ENCODE data around the gene TRABD2B.

TRABD2B gene

DNA sequence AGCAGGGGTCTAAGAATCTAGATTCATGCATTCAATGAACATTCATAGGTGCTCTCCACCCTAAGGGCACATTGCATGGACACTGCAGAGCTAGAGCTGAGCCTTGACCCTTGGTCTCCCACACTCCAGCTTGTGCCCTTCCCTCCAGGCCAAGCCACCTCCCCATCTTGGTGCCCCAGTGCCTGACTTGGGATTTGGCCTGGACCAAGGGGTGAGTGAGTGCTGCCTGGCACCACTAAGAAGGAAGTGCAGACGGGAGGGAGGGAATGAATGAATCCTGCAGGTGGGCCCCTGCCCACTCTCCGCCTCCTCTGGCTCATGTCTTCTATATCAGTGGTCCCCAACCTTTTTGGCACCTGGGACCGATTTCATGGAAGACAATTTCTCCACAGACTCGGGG, 146.7 kb downstream of the TRABD2B start:
- Histone ChIP-seq H3K4me3 (ENCODE audit: insufficient read depth, low read length, poor library complexity, severe bottlenecking) (no peak overlapping the region), H3K9ac (ENCODE audit: low read length) (no peak overlapping the region), H3K79me2 (ENCODE audit: insufficient read depth, low read length) (no peaks in the 10 kb centered on the region), H3K9me3 (ENCODE audit: insufficient read depth, low read length) (no peaks in the 10 kb centered on the region), H3K36me3 (ENCODE audit: low read length) (no peaks in the 10 kb centered on the region), H3K4me2 (ENCODE audit: low read depth, low read length, poor library complexity, severe bottlenecking) (no peak overlapping the region), H3F3A (ENCODE audit: insufficient read depth) (no peaks in the 10 kb centered on the region), H3K27me3 (ENCODE audit: low read length) (no peaks in the 10 kb centered on the region), H3K27ac (ENCODE audit: low read depth, low read length) (no peak overlapping the region), H3K9me2 (replicated peaks; ENCODE audit: insufficient read depth, low read length) (no peaks in the 10 kb centered on the region), H4K20me1 (ENCODE audit: low read depth, low read length) (no peaks in the 10 kb centered on the region), H2AFZ (ENCODE audit: low read depth, low read length, severe bottlenecking) (no peak overlapping the region)
- TF ChIP-seq, protein P1, sequence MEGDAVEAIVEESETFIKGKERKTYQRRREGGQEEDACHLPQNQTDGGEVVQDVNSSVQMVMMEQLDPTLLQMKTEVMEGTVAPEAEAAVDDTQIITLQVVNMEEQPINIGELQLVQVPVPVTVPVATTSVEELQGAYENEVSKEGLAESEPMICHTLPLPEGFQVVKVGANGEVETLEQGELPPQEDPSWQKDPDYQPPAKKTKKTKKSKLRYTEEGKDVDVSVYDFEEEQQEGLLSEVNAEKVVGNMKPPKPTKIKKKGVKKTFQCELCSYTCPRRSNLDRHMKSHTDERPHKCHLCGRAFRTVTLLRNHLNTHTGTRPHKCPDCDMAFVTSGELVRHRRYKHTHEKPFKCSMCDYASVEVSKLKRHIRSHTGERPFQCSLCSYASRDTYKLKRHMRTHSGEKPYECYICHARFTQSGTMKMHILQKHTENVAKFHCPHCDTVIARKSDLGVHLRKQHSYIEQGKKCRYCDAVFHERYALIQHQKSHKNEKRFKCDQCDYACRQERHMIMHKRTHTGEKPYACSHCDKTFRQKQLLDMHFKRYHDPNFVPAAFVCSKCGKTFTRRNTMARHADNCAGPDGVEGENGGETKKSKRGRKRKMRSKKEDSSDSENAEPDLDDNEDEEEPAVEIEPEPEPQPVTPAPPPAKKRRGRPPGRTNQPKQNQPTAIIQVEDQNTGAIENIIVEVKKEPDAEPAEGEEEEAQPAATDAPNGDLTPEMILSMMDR (IDR thresholded peaks at IDR 0.05; ENCODE audit: insufficient read depth, low read length, poor library complexity, severe bottlenecking): no peak
- TF ChIP-seq EZH2phosphoT487 (conservative IDR thresholded peaks at IDR 0.05; ENCODE audit: low read length): no peak

DNA sequence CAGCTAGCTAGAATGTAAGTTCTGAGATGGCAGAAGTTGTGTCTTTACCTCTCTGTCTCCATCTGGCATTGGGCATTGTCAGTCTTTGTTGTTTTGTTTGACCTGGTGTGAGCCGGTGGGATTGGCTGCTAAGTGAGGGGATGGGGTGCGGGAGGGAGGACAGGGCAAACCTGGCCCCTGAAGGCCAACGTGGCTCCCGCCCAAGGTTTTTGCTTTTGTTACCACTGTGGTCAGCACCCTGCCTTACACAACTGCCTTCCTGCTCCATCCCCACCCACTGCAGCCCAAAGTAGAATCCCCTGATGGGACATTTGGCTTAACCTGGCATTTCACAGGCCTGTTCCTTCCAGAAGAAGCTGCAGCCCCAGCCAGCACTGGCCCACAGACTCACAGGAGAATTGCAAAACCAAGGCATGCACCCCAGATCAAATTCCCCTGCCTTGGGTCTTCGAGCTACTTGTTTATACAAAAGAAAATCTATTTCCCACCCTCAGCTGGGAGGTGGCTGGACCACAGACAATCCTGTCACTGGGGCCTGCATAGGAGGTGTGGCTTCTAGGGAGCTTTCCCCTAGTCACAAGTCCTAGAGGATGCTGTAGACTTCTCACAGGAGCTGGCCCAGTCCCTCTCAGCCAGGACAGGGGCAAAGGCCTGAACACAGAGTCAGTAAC, 147.5 kb downstream of the TRABD2B start:
- Histone ChIP-seq H3K9ac (ENCODE audit: low read length) (no peak overlapping the region), H3K9me3 (ENCODE audit: insufficient read depth, low read length) (no peaks in the 10 kb centered on the region), H3K9me2 (replicated peaks; ENCODE audit: insufficient read depth, low read length) (no peaks in the 10 kb centered on the region), H3K36me3 (ENCODE audit: low read length) (no peaks in the 10 kb centered on the region), H3K4me2 (ENCODE audit: low read depth, low read length, poor library complexity, severe bottlenecking) (no peak overlapping the region), H2AFZ (ENCODE audit: low read depth, low read length, severe bottlenecking) (no peak overlapping the region), H3K79me2 (ENCODE audit: insufficient read depth, low read length) (no peaks in the 10 kb centered on the region), H4K20me1 (ENCODE audit: low read depth, low read length) (no peaks in the 10 kb centered on the region), H3K27me3 (ENCODE audit: low read length) (no peaks in the 10 kb centered on the region), H3K4me3 (ENCODE audit: insufficient read depth, low read length, poor library complexity, severe bottlenecking) (no peak overlapping the region), H3K27ac (ENCODE audit: low read depth, low read length) (no peak overlapping the region), H3F3A (ENCODE audit: insufficient read depth) (no peaks in the 10 kb centered on the region)
- no peak for TF ChIP-seq EZH2phosphoT487 (conservative IDR thresholded peaks at IDR 0.05; ENCODE audit: low read length)
- TF ChIP-seq, protein P1 (IDR thresholded peaks at IDR 0.05; ENCODE audit: insufficient read depth, low read length, poor library complexity, severe bottlenecking): no peak

DNA sequence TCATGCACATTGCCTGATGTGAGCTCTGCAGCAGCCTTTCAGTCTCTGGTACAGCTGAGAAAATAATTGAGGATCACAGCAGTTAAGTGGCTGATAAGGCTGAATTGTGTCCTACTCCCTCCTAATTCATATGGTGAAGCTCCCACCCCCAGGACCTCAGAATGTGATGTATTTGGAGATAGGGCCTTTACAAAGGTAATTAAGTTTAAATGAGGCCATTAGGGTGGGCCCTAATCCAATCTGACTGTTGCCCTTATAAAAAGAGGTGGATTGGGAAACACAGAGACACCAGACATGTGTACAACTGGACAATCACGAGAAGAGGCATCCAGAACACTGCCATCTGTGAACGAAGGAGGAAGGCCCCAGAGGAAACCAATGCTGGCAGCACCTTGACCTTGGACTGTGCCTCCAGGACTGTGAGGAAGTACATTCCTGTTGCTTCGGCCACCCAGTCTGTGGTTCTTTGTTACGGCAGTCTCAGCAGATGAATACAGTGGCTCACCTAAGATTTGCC, 148.1 kb downstream of the TRABD2B start:
- no peaks in the 10 kb centered on the region for H4K20me1 ChIP-seq (ENCODE audit: low read depth, low read length)
- no peak overlapping the region for H3K27ac ChIP-seq (ENCODE audit: low read depth, low read length)
- no peak for TF ChIP-seq EZH2phosphoT487 (conservative IDR thresholded peaks at IDR 0.05; ENCODE audit: low read length)
- TF ChIP-seq, protein P1 (IDR thresholded peaks at IDR 0.05; ENCODE audit: insufficient read depth, low read length, poor library complexity, severe bottlenecking): no peak
- H3K36me3 ChIP-seq (ENCODE audit: low read length): no peaks in the 10 kb centered on the region
- no peaks in the 10 kb centered on the region for H3K9me2 ChIP-seq (replicated peaks; ENCODE audit: insufficient read depth, low read length)
- H3K9ac ChIP-seq (ENCODE audit: low read length): no peak overlapping the region
- H2AFZ ChIP-seq (ENCODE audit: low read depth, low read length, severe bottlenecking): no peak overlapping the region
- no peak overlapping the region for H3K4me3 ChIP-seq (ENCODE audit: insufficient read depth, low read length, poor library complexity, severe bottlenecking)
- no peaks in the 10 kb centered on the region for H3K27me3 ChIP-seq (ENCODE audit: low read length)
- no peak overlapping the region for H3K4me2 ChIP-seq (ENCODE audit: low read depth, low read length, poor library complexity, severe bottlenecking)
- H3F3A ChIP-seq (ENCODE audit: insufficient read depth): no peaks in the 10 kb centered on the region
- no peaks in the 10 kb centered on the region for H3K9me3 ChIP-seq (ENCODE audit: insufficient read depth, low read length)
- no peaks in the 10 kb centered on the region for H3K79me2 ChIP-seq (ENCODE audit: insufficient read depth, low read length)
